H1 (cell line): ENCODE results near the gene FBH1. TPM values are rescaled to one million over a fixed set of nuclear protein-coding genes. Genes with fewer than 3 reads are reported as not detected.

Experiments
- CTBP2 ChIP-seq: IDR thresholded peaks from 2 replicates; pipeline ENCODE4 v1.7.0; 2011; ENCODE audit warnings: borderline replicate concordance, mild to moderate bottlenecking, moderate library complexity, mixed read lengths, low read length; ENCODE audit not compliant: insufficient read depth, insufficient read length
- E2F6 ChIP-seq: IDR thresholded peaks from 2 replicates; pipeline ENCODE4 v1.6.1; 2012; ENCODE audit warnings: inconsistent platforms
- EGR1 ChIP-seq: IDR thresholded peaks from 2 replicates; pipeline ENCODE4 v1.6.1; 2011; ENCODE audit warnings: low read depth, low read length, borderline replicate concordance
- EP300 ChIP-seq, 2 experiments: IDR thresholded peaks; 1 replicate in 1 of 2; 2 replicates in 1 of 2; pipeline ENCODE4 v1.6.1; 2011 to 2012; ENCODE audit warnings: low read depth in 2 of 2, low read length in 2 of 2, mild to moderate bottlenecking in 2 of 2, borderline replicate concordance in 1 of 2, inconsistent platforms in 1 of 2, moderate library complexity in 1 of 2
- EZH2 ChIP-seq: fragments of 200-600 bp; sonication (generic); IDR thresholded peaks from 2 replicates; pipeline ENCODE4 v1.7.1; 2012; ENCODE audit warnings: low read depth, mild to moderate bottlenecking, moderate library complexity, low read length, inconsistent platforms; ENCODE audit not compliant: severe bottlenecking
- HDAC2 ChIP-seq, 2 experiments: fragments of 300-600 bp in 1 of 2; sonication (generic) in 1 of 2; IDR thresholded peaks; 2 replicates each; pipeline ENCODE4 v1.6.1; 2011 to 2012; ENCODE audit warnings: low read depth in 2 of 2, low read length in 2 of 2, mild to moderate bottlenecking in 2 of 2, moderate library complexity in 2 of 2, borderline replicate concordance in 1 of 2, inconsistent platforms in 1 of 2
- SIX5 ChIP-seq: IDR thresholded peaks from 2 replicates; pipeline ENCODE4 v1.6.1; 2011; ENCODE audit warnings: mild to moderate bottlenecking, low read depth, low read length
- SP2 ChIP-seq: IDR thresholded peaks from 2 replicates; pipeline ENCODE4 v1.6.1; 2012; ENCODE audit warnings: mild to moderate bottlenecking, low read length, inconsistent platforms
- polyA plus RNA-seq, 7 experiments: library from polyadenylated mRNA; depleted of rRNA in 3 of 7; stranded (reverse) in 5 of 7; unstranded in 2 of 7; fragments of >200 nt in 5 of 7; fragments of 200-250 nt in 2 of 7; gene quantifications; 1 replicate in 5 of 7; 2 replicates in 1 of 7; 4 replicates in 1 of 7; pipeline versions ENCODE4 v1.2.1 to v1.2.3, GENCODE V29; 2011 to 2013; ENCODE audit warnings: missing spikeins in 2 of 7, mixed read lengths in 2 of 7
- total RNA-seq: library from RNA; stranded (reverse); fragmentation: NEBNext Ultra II Directional; extraction: Animal tissue kit (Norgen Biotek cat#: 25700); gene quantifications from 2 replicates; pipeline ENCODE4 v1.2.1, GENCODE V29; 2021

FBH1 gene
- total and polyA plus RNA-seq, 2 of the 8 experiments (the other 6 are each of a cell fraction or from before 2014, with no cell fraction given): 31.1 to 51.8 TPM

- TF ChIP-seq E2F6 (no peak), HDAC2 (IDR thresholded peaks at IDR 0.05; ENCODE audit: borderline replicate concordance in 1 of 2, low read depth in 2 of 2, low read length in 2 of 2) (no peak), CTBP2 (no peak), EGR1 (no peak), EZH2 (no peak), EP300 (IDR thresholded peaks at IDR 0.05; ENCODE audit: borderline replicate concordance in 1 of 2, low read depth in 2 of 2, low read length in 2 of 2) (no peak), SP2 (no peak), SIX5 (no peak)
- TF ChIP-seq, all 59 proteins: peak for 0
These were observed 2.4 kb upstream of the FBH1 start (continued) for GRCh38 chr10:5887641-5888040.
